Measurements from ENCODE around the gene EIF2S2.

EIF2S2 gene

DNA sequence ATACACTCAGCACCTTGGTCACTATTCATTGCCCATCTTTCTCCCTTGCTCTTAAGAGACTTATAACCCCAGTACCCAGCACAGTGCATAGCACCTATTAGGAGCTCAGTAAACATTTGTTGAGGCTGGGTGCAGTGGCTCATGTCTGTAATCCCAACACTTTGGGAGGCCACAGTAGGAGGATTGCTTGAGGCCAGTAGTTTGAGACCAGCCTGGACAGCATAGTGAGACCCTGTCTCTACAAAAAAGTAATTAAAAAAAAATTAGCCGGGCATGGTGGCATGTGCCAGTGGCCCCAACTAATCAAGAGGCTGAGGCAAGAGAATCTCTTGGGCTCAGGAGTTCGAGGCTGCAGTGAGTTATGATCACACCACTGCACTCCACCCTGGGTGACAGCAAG lies 8.2 kb upstream of the EIF2S2 start:
- no peak for DNase-seq (ENCODE audit: low read depth)

- DNase-seq (ENCODE audit: low read depth), result no peak
These were observed 3.2 kb upstream of the EIF2S2 start for GRCh38 chr20:34115232-34115631.

DNA sequence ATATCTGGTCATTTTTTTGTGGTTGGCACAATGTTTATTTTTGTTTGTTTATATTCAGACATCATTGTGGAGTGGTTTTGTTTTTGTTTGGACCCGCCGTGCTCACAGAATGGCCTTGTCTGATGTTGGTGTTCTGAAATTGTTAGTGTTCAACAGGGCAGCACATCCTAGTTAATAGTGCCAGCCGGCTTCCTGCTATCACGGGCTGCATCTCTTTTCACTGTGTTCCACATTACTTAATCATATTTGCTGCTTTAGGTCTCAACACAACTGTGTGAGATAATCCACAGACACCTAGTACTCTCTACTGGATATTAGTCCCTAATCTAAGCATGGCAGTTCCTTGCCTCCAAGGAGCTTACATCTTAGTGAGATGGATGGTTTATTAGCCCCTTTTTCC lies 2.8 kb upstream of the EIF2S2 start:
- no peak for DNase-seq (ENCODE audit: low read depth)

DNA sequence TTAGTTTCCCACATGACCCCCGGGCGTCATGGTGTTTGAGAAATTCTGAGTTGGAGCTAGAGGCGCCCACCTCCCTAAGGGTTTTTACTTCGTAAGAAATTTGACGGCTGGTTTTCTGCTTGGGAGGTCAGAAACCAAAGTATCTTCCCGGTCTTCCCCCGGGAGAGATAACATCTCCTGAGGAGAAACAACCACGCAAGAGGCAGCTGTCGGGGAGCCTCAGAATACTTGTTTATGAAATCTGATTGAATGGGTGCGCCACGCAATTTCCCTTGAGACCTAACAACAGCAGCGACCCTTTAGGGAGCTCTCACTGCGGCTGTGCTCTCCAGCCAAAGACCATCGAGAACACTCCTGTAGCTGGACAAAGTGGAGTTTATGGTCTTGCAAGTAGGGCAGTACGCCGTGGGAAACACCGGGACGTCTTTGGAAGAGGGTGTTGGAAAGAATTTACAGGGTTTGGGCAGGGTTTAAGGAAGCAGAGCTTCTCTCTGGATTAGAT lies 608 bp upstream of the EIF2S2 start:
- no peak for DNase-seq (ENCODE audit: low read depth)

DNA sequence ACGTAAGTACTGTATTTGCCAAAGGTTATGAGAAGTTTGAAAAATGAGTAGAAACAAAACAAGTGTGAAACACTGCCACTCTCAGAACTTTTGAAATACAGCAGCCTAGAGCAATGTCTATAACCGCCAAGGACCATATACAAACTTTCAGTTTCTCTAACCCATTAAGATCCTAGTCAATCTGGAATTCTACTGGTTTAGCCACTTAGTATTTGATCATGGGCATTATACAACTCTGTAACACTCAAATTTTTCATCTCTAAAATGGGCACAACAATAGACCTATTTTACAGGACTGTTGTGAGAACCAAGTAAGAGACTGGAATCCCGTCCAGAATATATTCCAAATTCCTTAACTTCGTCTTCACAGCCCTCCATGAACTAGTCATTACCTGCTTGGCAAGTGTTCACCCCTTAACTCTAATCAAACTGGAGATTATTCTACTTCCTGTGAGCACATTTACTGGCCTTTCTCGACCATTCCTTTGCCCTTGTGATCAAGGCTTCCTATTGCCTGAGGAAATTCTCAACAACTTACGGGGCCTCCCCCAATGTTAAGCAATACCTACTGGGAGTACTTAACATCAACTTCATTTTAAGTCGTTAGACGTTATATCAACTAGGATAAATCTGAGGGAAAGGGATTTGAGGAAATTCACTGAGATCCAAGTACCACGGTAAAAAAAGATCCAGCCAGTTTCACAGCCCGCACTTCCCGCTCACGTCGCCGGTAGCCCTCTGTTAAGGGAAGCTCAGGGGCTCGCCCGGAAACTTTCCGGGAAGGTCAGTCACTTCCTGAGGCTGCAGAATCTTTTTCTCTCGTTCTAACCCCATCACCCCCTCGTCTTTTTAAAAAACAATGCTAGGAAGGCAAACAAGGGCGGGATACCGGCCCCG lies 1.1 kb downstream of the EIF2S2 start:
- no peak for DNase-seq (ENCODE audit: low read depth)

DNA sequence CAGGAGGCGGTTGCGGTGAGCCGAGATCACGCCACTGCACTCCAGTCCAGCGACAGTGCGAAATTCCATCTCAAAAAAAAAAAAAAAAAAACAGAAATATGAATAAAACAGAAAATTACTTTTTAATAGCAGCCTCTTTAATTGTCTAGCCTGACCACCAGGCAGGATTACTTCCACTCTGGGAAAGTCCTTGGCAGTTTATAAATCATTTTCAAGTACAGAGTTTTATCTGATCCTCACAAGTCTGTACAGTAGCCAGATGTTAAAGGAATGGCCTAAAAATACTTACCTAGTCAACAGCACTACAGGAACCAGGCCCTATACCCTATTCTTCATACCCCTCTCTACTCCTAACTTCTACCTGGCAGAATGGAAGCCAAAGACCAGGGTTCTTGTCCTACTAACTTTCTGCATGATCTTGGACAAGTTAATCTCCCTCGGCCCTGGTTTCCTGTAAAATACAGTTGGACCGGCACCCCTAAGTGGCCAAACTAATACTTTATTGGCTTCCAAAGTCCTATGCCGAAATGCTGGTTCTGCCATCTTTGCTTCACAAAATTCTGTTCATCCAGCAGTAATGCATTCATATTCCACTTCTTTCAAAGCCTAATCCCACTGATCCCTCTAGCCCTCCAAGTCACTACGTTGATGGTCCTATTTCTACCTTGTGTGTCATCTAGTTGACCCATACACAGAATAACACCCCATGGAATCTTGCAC lies 1.9 kb downstream of the EIF2S2 start:
- DNase-seq (ENCODE audit: low read depth), result no peak

GRCh38 chr20:34109442-34109841 lies 2.6 kb downstream of the EIF2S2 start:
- DNase-seq (ENCODE audit: low read depth), result no peak

DNA sequence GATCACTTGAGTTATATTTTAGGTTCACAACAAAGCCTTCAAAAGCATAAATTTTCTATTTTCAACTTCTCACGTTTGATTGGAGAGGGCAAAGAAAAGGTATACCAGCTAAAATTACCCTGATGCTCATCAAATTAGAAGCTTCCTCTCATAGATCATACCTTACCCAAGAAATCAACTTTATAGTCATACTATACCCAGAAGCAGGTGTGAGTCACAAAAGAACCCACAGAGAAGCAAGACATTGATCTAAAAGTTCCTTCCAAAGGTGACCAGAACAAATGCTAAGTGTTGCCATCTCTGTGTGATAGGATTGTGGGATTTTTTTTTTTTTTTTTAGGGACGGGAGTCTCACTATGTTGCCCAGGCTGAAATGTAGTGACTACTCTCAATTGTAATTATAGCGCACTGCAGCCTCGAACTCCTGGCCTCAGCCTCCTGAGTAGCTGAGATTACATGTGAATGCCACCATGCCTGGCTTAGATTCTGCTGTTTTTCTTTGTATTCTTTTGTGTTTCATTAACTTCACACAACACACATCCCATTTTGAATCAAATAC lies 3.3 kb downstream of the EIF2S2 start:
- no peak for DNase-seq (ENCODE audit: low read depth)

GRCh38 chr20:34105978-34106675 lies 5.9 kb downstream of the EIF2S2 start:
- no peak for DNase-seq (ENCODE audit: low read depth)

GRCh38 chr20:34104059-34104458 lies 8.0 kb downstream of the EIF2S2 start:
- no peak for DNase-seq (ENCODE audit: low read depth)

- DNase-seq (ENCODE audit: low read depth), result no peak
These were observed 9.7 kb downstream of the EIF2S2 start for GRCh38 chr20:34102342-34102741.

- no peak for DNase-seq (ENCODE audit: low read depth)
These were observed 11.5 kb downstream of the EIF2S2 start for GRCh38 chr20:34100576-34100975.

- no peak for DNase-seq (ENCODE audit: low read depth)
These were observed 12.4 kb downstream of the EIF2S2 start for GRCh38 chr20:34099675-34100074.

- DNase-seq (ENCODE audit: low read depth), result no peak
These were observed 13.5 kb downstream of the EIF2S2 start for GRCh38 chr20:34098570-34098969.

DNA sequence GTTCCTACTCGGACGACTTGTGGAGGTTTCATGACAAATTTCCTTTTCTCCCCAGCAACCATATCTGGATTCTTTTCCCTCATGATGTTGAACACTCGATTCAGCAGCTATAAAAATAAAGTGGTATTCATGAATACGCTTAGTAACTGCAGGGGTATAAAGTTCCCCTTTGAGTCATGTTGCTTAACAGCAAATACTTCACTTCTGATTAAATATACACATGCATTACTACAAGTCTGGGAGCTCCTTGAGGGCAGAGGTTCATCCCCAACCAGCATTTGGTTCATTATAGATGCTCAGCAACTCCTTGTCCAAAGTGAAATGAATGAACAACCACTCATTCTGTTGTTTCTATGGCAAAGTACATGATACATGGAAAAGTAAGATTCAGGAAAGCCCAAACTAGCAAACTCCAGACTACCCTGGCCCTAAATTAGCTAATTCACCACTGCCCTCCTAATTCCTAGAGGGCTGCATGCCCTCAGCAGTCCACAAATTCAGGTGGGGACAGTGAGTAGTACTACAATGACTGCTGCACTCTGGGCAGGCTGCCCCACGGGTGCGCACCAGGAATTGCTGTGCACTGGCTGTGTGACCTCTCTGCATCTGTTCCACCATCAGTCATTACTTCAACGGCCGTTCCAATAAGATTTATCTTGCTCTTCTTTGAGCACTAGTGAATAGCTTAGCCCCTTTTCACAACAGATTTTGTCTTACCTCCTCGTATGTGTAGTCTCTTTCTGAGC lies 15.2 kb downstream of the EIF2S2 start:
- no peak for DNase-seq (ENCODE audit: low read depth)

GRCh38 chr20:34095825-34096224 lies 16.2 kb downstream of the EIF2S2 start:
- no peak for DNase-seq (ENCODE audit: low read depth)

DNA sequence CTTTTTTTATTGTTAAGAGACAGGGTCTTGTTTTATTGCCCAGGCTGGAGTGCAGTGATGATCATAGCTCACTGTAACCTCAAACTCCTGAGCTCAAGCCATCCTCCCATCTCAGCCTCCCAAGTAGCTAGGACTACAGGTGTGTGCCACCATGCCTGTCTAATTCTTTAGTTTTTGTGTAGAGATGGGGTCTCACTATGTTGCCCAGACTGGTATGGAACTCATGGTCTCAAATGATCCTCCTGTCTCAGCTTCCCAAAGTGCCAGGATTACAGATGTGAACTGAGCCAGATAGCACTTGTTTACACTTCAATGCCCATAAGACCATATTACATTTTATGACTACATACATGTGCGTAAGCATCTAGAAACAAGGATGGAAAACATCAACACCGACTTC lies 18.1 kb downstream of the EIF2S2 start:
- DNase-seq (ENCODE audit: low read depth), result no peak

GRCh38 chr20:34091637-34092200 lies 20.3 kb downstream of the EIF2S2 start:
- no peak for DNase-seq (ENCODE audit: low read depth)

GRCh38 chr20:34090645-34091044 lies 21.4 kb downstream of the EIF2S2 start:
- no peak for DNase-seq (ENCODE audit: low read depth)

GRCh38 chr20:34089655-34090345 lies 22.2 kb downstream of the EIF2S2 start:
- DNase-seq (ENCODE audit: low read depth), result no peak

DNA sequence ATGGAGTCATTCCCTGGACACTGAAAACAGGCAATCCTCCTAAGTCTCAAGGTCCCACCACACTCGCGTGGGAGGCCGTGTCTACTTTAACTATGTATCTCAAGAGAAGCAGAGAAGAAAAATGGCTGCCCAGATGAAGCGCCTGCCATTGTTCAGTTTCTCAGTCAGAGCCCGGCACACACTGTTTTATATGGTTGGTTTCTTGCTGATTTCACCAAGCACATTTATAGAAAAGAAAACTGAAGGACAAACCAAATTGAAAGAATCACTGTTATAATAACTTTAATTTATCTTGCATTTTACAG lies 22.9 kb downstream of the EIF2S2 start:
- DNase-seq (ENCODE audit: low read depth), result no peak
